Osteocyte (in vitro differentiated cells): Measurements from ENCODE around the gene LRRN2. TPM values are rescaled to one million over a fixed set of nuclear protein-coding genes. Genes with fewer than 3 reads are reported as not detected.

Experiments
- DNase-seq: peaks from one replicate; pipeline ENCODE4 v3.0.0; 2021; ENCODE audit warnings: mixed read lengths; ENCODE audit not compliant: unreplicated experiment; ENCODE audit errors: extremely low spot score
- H3K27ac Mint-ChIP-seq: one replicate; pipeline ENCODE4 v1.8.0; 2021; ENCODE audit warnings: mild to moderate bottlenecking, mixed read lengths; ENCODE audit not compliant: unreplicated experiment
- H3K27me3 Mint-ChIP-seq: one replicate; pipeline ENCODE4 v1.8.0; 2021; ENCODE audit warnings: mixed read lengths; ENCODE audit not compliant: unreplicated experiment
- H3K36me3 Mint-ChIP-seq: one replicate; pipeline ENCODE4 v1.8.0; 2021; ENCODE audit warnings: mixed read lengths; ENCODE audit not compliant: unreplicated experiment
- H3K4me1 Mint-ChIP-seq: one replicate; pipeline ENCODE4 v1.8.0; 2021; ENCODE audit warnings: mixed read lengths; ENCODE audit not compliant: unreplicated experiment
- H3K4me3 Mint-ChIP-seq: one replicate; pipeline ENCODE4 v1.8.0; 2021; ENCODE audit warnings: mild to moderate bottlenecking, moderate library complexity, mixed read lengths; ENCODE audit not compliant: unreplicated experiment
- H3K9me3 Mint-ChIP-seq: one replicate; pipeline ENCODE4 v1.8.0; 2021; ENCODE audit warnings: mixed read lengths; ENCODE audit not compliant: unreplicated experiment
- CTCF ChIP-seq: fragments of 200-600 bp; sonication (generic); IDR thresholded peaks from 2 replicates; pipeline ENCODE4 v1.5.0; 2021; ENCODE audit warnings: antibody characterized with exemption, mild to moderate bottlenecking, moderate library complexity
- total RNA-seq: library from RNA; stranded (reverse); gene quantifications from 2 replicates; pipeline ENCODE4 v1.2.1, GENCODE V29; 2021

Gene LRRN2
- total RNA-seq, 1 donor from 2014 or later, result not detected

- peaks cover 4% of the 10 kb centered on the region for H3K4me1 Mint-ChIP-seq
- peaks cover 58% of the 10 kb centered on the region for H3K27me3 Mint-ChIP-seq
- H3K36me3 Mint-ChIP-seq, result no peaks in the 10 kb centered on the region
- H3K9me3 Mint-ChIP-seq, result no peaks in the 10 kb centered on the region
- H3K4me3 Mint-ChIP-seq, result no peak overlapping the region
- no peak overlapping the region for H3K27ac Mint-ChIP-seq
- no peak for TF ChIP-seq CTCF
- no peak for DNase-seq
Measured at GRCh38 chr1:204688776-204689175, 3.2 kb upstream of the LRRN2 start.

DNA sequence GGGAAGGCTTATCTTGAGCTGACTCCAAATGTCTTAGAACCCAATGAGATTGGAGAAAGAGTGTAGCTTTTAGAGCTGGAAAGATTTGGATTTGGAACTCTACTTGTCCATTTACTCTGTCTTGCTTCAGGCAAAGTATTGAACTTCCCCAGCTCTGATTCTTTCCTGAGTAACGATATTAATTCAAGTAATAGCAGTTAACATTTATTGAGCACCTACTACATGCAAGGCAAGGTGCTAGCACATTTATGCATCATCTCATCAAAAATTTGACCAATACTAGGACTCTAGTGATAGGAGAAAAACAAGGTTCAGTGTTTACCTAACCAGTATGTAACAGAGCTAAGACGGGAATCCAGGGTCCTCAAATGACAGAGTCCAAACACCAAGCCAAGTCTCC lies 2.5 kb upstream of the LRRN2 start:
- Mint-ChIP-seq H3K27me3 (peaks cover 60% of the 10 kb centered on the region), H3K27ac (no peak overlapping the region), H3K4me3 (no peak overlapping the region), H3K4me1 (peaks cover 4% of the 10 kb centered on the region), H3K9me3 (no peaks in the 10 kb centered on the region), H3K36me3 (no peaks in the 10 kb centered on the region)
- DNase-seq, result no peak
- no peak for TF ChIP-seq CTCF

DNA sequence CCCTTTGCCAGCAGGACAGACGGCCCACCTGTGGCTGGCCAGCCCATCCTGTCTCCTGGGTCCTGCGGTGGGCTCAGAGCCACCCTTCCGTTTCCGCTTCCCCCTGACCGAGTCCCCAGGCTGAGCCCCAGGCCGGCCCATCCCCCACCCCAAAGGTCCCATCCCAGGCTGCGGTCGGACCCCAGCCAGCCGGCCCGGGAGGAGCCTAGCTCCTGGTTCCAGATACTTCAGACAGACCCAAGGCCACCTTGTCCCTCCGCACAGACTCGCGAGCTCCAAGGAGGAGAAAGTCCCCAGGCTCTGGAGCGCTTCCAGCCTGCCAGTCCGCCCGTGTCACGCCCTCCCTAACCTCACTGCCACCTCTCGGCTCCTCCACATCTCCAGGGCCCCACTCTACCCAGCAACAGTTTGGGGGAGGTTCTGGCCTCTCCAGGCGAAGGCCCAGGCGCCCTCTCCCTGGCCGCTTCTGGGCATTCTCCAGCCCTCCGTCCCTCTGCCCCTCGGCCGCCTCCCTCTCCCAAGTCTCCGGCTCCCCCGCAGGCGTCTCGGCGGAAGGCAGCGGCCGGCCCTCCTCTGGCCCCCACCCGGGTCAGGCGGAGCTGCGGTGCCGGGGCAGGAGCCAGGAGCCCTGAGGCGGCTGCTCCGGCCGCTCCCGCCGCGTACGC lies 835 bp downstream of the LRRN2 start:
- TF ChIP-seq CTCF, result no peak
- H3K27ac Mint-ChIP-seq, result no peak overlapping the region
- no peak for DNase-seq

DNA sequence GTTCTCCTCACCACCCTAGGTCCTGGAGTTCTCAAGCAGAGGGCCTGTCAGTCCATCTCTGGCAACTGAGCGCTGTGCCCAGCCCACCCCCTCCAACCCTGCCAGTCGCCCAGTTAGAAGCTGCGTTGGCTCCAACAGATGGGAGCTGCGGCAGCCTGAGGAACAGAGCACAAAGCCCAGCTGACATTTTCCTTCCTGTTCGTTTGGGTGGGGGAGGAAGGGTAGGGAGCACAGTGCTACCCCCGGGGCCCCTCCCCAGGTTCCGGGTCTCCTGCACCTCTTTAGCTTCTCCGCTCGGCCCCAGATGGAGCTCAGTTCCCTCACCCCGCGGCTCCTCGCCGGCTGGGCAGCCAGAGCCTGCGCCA lies 1.4 kb downstream of the LRRN2 start:
- Mint-ChIP-seq H3K27me3 (peaks cover 62% of the 10 kb centered on the region), H3K4me3 (peak overlapping the region; percentile 5), H3K4me1 (peaks cover 4% of the 10 kb centered on the region)

More for the DNA sequence above, 835 bp downstream of the LRRN2 start:
- Mint-ChIP-seq H3K9me3 (no peaks in the 10 kb centered on the region), H3K4me3 (peak overlapping the region; percentile 55), H3K36me3 (no peaks in the 10 kb centered on the region), H3K4me1 (peaks cover 4% of the 10 kb centered on the region), H3K27me3 (peaks cover 59% of the 10 kb centered on the region)

More for the DNA sequence above, 1.4 kb downstream of the LRRN2 start:
- Mint-ChIP-seq H3K27ac (no peak overlapping the region), H3K36me3 (no peaks in the 10 kb centered on the region), H3K9me3 (no peaks in the 10 kb centered on the region)
- DNase-seq, result no peak
- TF ChIP-seq CTCF, result no peak
